ENCODE results near the gene EIF4H. TPM values are rescaled to one million over a fixed set of nuclear protein-coding genes. Genes with fewer than 3 reads are reported as not detected.

EIF4H gene
- total and polyA plus RNA-seq, 9 of the 15 experiments (the other 6 are each of a cell fraction or from before 2014, with no cell fraction given) = 11.0 to 435 (median 319) TPM

GRCh38 chr7:74233655-74234285 lies 59.6 kb downstream of the EIF4H start:
- H3K79me2 ChIP-seq (ENCODE audit: control insufficient read depth, insufficient read depth, low read length) = no peaks in the 10 kb centered on the region
- no peaks in the 10 kb centered on the region for H3K9me1 ChIP-seq (ENCODE audit: control insufficient read depth, insufficient read depth, low read length)
- DNase-seq (ENCODE audit: extremely low read depth in 1 of 4, low spot score in 3 of 4) = peak in 3 of 4 experiments; percentile 37 to 51 (median 50)
- H3K9ac ChIP-seq (ENCODE audit: insufficient read depth in 1 of 2, low read depth in 2 of 2, low read length in 2 of 2) = no peak overlapping the region
- no peaks in the 10 kb centered on the region for H3K9me3 ChIP-seq (replicated peaks; ENCODE audit: control insufficient read depth, insufficient read depth, low read depth, low read length)
- peaks cover 0 to 9% of the 10 kb centered on the region in 2 experiments; a peak in 4 of 5 replicates for H3K4me1 ChIP-seq (replicated peaks in 1 of 2; ENCODE audit: control insufficient read depth in 2 of 2, insufficient read depth in 2 of 2, low read length in 2 of 2)
- 50% methylated on average over 13 of the region's 13 CpGs for WGBS (ENCODE audit: insufficient coverage, low coverage, missing lambda C conversion rate)
- intact Hi-C loops (cut with micrococcal nuclease) (no loop called here), in situ Hi-C loops (cut with MboI) (no loop called here)
- peak; percentile 86 for FAIRE-seq
- H3K4me2 ChIP-seq (ENCODE audit: insufficient read depth, low read length) = no peak overlapping the region
- no peaks in the 10 kb centered on the region for H3K27me3 ChIP-seq (ENCODE audit: control insufficient read depth in 2 of 2, insufficient read depth in 2 of 2, low read length in 2 of 2)
- ChIA-PET POLR2A (interaction anchor here (0.8 kb wide), 1 partner anchor 167 kb away, joined by 4 read pairs; no protein-coding TSS in a partner anchor), CTCF (ENCODE audit: low intra/inter-chr PET ratio) (no interaction called here)
- BruUV-seq (replicated peaks) = no TSS peak
- peaks cover 93% of the 10 kb centered on the region for H3K36me3 ChIP-seq (ENCODE audit: control insufficient read depth, insufficient read depth, low read length)
- no peak overlapping the region for H3K4me3 ChIP-seq
- no peak overlapping the region for H2AFZ ChIP-seq (ENCODE audit: low read depth, low read length)
- ATAC-seq = peak; percentile 54; the same call in 2 of the 3 replicates
- H4K20me1 ChIP-seq (replicated peaks; ENCODE audit: control insufficient read depth, insufficient read depth, low read length) = peaks cover 17% of the 10 kb centered on the region; the same call in 1 of the 2 replicates
- no peak overlapping the region for H3K27ac ChIP-seq (ENCODE audit: extremely low read depth, low read depth, low read length)
- TF ChIP-seq BHLHE40 (IDR thresholded peaks at IDR 0.05; ENCODE audit: low read length) = peak; percentile 30; the same call in 1 of the 2 replicates
- TF ChIP-seq TARDBP (IDR thresholded peaks at IDR 0.05) = no peak
- TF ChIP-seq PBX2 (CRISPR knock-in tag; IDR thresholded peaks at IDR 0.05; ENCODE audit: low read depth) = no peak
- 0 out of 2 replicates have a peak, but pooled peaks have one; percentile 11 for TF ChIP-seq PBX2 (tag; conservative IDR thresholded peaks at IDR 0.05; ENCODE audit: low read depth)
- peak; percentile 50 for TF ChIP-seq MEIS2 (IDR thresholded peaks at IDR 0.05; ENCODE audit: partially characterized antibody)
- peak; percentile 49 for TF ChIP-seq PKNOX1 (IDR thresholded peaks at IDR 0.05)
- TF ChIP-seq MTA2 (IDR thresholded peaks at IDR 0.05; ENCODE audit: low read depth) = 0 out of 2 replicates have a peak, but pooled peaks have one; percentile 16
- TF ChIP-seq ZBTB8A (IDR thresholded peaks at IDR 0.05; ENCODE audit: partially characterized antibody) = no peak
- 0 out of 2 replicates have a peak, but pooled peaks have one; percentile 31 for TF ChIP-seq GATAD2A (IDR thresholded peaks at IDR 0.05)
- peak; percentile 61; the same call in 1 of the 2 replicates for TF ChIP-seq ATF3 (IDR thresholded peaks at IDR 0.05)
- TF ChIP-seq ATF3 (CRISPR knock-in tag; conservative IDR thresholded peaks at IDR 0.05) = no peak
- TF ChIP-seq ZBTB12 (CRISPR knock-in tag; IDR thresholded peaks at IDR 0.05) = no peak
- TF ChIP-seq NCOR1 (IDR thresholded peaks at IDR 0.05) = peak; percentile 61
- no peak for TF ChIP-seq CREB1 (IDR thresholded peaks at IDR 0.05)
- TF ChIP-seq CREB1 (CRISPR knock-in tag; IDR thresholded peaks at IDR 0.05) = peak; percentile 56; the same call in 1 of the 2 replicates
- TF ChIP-seq KDM1A (IDR thresholded peaks at IDR 0.05) = peak; percentile 27 to 84; a peak in 3 of 4 replicates
- TF ChIP-seq GABPA (tag; conservative IDR thresholded peaks at IDR 0.05; ENCODE audit: low read depth) = 0 out of 2 replicates have a peak, but pooled peaks have one; percentile 16
- TF ChIP-seq MEF2D (tag; conservative IDR thresholded peaks at IDR 0.05; ENCODE audit: low read depth) = no peak

All from K562 (cell line).